ENCODE data around the gene GFI1B.
"Not testable (repeated sequence)": the region's sequence is repeated elsewhere in the genome, so short reads cannot be mapped to it uniquely, and the experiment has no call there.

GFI1B gene

GRCh38 chr9:132994410-132995120, 16.1 kb downstream of the GFI1B start:
- Histone ChIP-seq H3K9ac (ENCODE audit: low read depth, low read length) (no peak overlapping the region), H3K36me3 (ENCODE audit: insufficient read depth, low read length) (no peaks in the 10 kb centered on the region), H3K27me3 (ENCODE audit: control insufficient read depth, insufficient read depth, low read length) (peaks cover 80% of the 10 kb centered on the region), H3K4me1 (ENCODE audit: control insufficient read depth, insufficient read depth, low read length) (no peaks in the 10 kb centered on the region), H3K4me3 (ENCODE audit: low read length) (no peak overlapping the region), H3K9me3 (replicated peaks; ENCODE audit: low read length) (no peaks in the 10 kb centered on the region), H3K4me2 (ENCODE audit: low read length) (no peak overlapping the region)

- Histone ChIP-seq H3K9ac (ENCODE audit: low read depth, low read length) (no peak overlapping the region), H3K9me3 (replicated peaks; ENCODE audit: low read length) (no peaks in the 10 kb centered on the region), H3K4me2 (ENCODE audit: low read length) (no peak overlapping the region), H3K36me3 (ENCODE audit: insufficient read depth, low read length) (no peaks in the 10 kb centered on the region), H3K4me1 (ENCODE audit: control insufficient read depth, insufficient read depth, low read length) (no peaks in the 10 kb centered on the region), H3K4me3 (ENCODE audit: low read length) (no peak overlapping the region), H3K27me3 (ENCODE audit: control insufficient read depth, insufficient read depth, low read length) (peaks cover 81% of the 10 kb centered on the region)
Observed at GRCh38 chr9:132995121-132995420, 16.6 kb downstream of the GFI1B start.

GRCh38 chr9:132995879-132996278, 17.4 kb downstream of the GFI1B start:
- Histone ChIP-seq H3K9ac (ENCODE audit: low read depth, low read length) (no peak overlapping the region), H3K4me3 (ENCODE audit: low read length) (no peak overlapping the region), H3K27me3 (ENCODE audit: control insufficient read depth, insufficient read depth, low read length) (peaks cover 80% of the 10 kb centered on the region), H3K4me1 (ENCODE audit: control insufficient read depth, insufficient read depth, low read length) (no peaks in the 10 kb centered on the region), H3K9me3 (replicated peaks; ENCODE audit: low read length) (no peaks in the 10 kb centered on the region), H3K4me2 (ENCODE audit: low read length) (no peak overlapping the region), H3K36me3 (ENCODE audit: insufficient read depth, low read length) (no peaks in the 10 kb centered on the region)

GRCh38 chr9:132996526-132996925, 18.0 kb downstream of the GFI1B start:
- Histone ChIP-seq H3K9me3 (replicated peaks; ENCODE audit: low read length) (no peaks in the 10 kb centered on the region), H3K4me1 (ENCODE audit: control insufficient read depth, insufficient read depth, low read length) (no peaks in the 10 kb centered on the region), H3K4me2 (ENCODE audit: low read length) (no peak overlapping the region), H3K9ac (ENCODE audit: low read depth, low read length) (no peak overlapping the region), H3K36me3 (ENCODE audit: insufficient read depth, low read length) (no peaks in the 10 kb centered on the region), H3K4me3 (ENCODE audit: low read length) (no peak overlapping the region), H3K27me3 (ENCODE audit: control insufficient read depth, insufficient read depth, low read length) (peaks cover 76% of the 10 kb centered on the region)

- H3K9me3 ChIP-seq (replicated peaks; ENCODE audit: low read length), result no peaks in the 10 kb centered on the region
- H3K36me3 ChIP-seq (ENCODE audit: insufficient read depth, low read length), result no peaks in the 10 kb centered on the region
- no peak overlapping the region for H3K4me2 ChIP-seq (ENCODE audit: low read length)
- no peak overlapping the region for H3K4me3 ChIP-seq (ENCODE audit: low read length)
- no peak overlapping the region for H3K9ac ChIP-seq (ENCODE audit: low read depth, low read length)
- no peaks in the 10 kb centered on the region for H3K4me1 ChIP-seq (ENCODE audit: control insufficient read depth, insufficient read depth, low read length)
- H3K27me3 ChIP-seq (ENCODE audit: control insufficient read depth, insufficient read depth, low read length), result peaks cover 72% of the 10 kb centered on the region
Observed at GRCh38 chr9:132997591-132997990, 19.1 kb downstream of the GFI1B start.

GRCh38 chr9:132998221-132998620, 19.7 kb downstream of the GFI1B start:
- not testable (repeated sequence) for H3K9me3 ChIP-seq (replicated peaks; ENCODE audit: low read length); H3K4me3 ChIP-seq (ENCODE audit: low read length); H3K4me2 ChIP-seq (ENCODE audit: low read length); H3K36me3 ChIP-seq (ENCODE audit: insufficient read depth, low read length); H3K9ac ChIP-seq (ENCODE audit: low read depth, low read length); H3K4me1 ChIP-seq (ENCODE audit: control insufficient read depth, insufficient read depth, low read length)
- H3K27me3 ChIP-seq (ENCODE audit: control insufficient read depth, insufficient read depth, low read length), result peaks cover 74% of the 10 kb centered on the region

GRCh38 chr9:132998831-132999635, 20.5 kb downstream of the GFI1B start:
- H3K27me3 ChIP-seq (ENCODE audit: control insufficient read depth, insufficient read depth, low read length), result peaks cover 74% of the 10 kb centered on the region
- no peaks in the 10 kb centered on the region for H3K9me3 ChIP-seq (replicated peaks; ENCODE audit: low read length)
- H3K9ac ChIP-seq (ENCODE audit: low read depth, low read length), result no peak overlapping the region
- no peak overlapping the region for H3K4me2 ChIP-seq (ENCODE audit: low read length)
- no peak overlapping the region for H3K4me3 ChIP-seq (ENCODE audit: low read length)
- no peaks in the 10 kb centered on the region for H3K4me1 ChIP-seq (ENCODE audit: control insufficient read depth, insufficient read depth, low read length)
- no peaks in the 10 kb centered on the region for H3K36me3 ChIP-seq (ENCODE audit: insufficient read depth, low read length)

- Histone ChIP-seq H3K4me3 (ENCODE audit: low read length) (no peak overlapping the region), H3K27me3 (ENCODE audit: control insufficient read depth, insufficient read depth, low read length) (peaks cover 70% of the 10 kb centered on the region), H3K36me3 (ENCODE audit: insufficient read depth, low read length) (no peaks in the 10 kb centered on the region), H3K9ac (ENCODE audit: low read depth, low read length) (no peak overlapping the region), H3K9me3 (replicated peaks; ENCODE audit: low read length) (no peaks in the 10 kb centered on the region), H3K4me2 (ENCODE audit: low read length) (no peak overlapping the region), H3K4me1 (ENCODE audit: control insufficient read depth, insufficient read depth, low read length) (no peaks in the 10 kb centered on the region)
Observed at GRCh38 chr9:133002147-133003070, 23.9 kb downstream of the GFI1B start.

GRCh38 chr9:133003071-133003461, 24.6 kb downstream of the GFI1B start:
- no peak overlapping the region for H3K9ac ChIP-seq (ENCODE audit: low read depth, low read length)
- no peak overlapping the region for H3K4me3 ChIP-seq (ENCODE audit: low read length)
- H3K36me3 ChIP-seq (ENCODE audit: insufficient read depth, low read length), result no peaks in the 10 kb centered on the region
- no peak overlapping the region for H3K4me2 ChIP-seq (ENCODE audit: low read length)
- no peaks in the 10 kb centered on the region for H3K9me3 ChIP-seq (replicated peaks; ENCODE audit: low read length)
- H3K27me3 ChIP-seq (ENCODE audit: control insufficient read depth, insufficient read depth, low read length), result peaks cover 74% of the 10 kb centered on the region
- H3K4me1 ChIP-seq (ENCODE audit: control insufficient read depth, insufficient read depth, low read length), result no peaks in the 10 kb centered on the region

- Histone ChIP-seq H3K4me1 (ENCODE audit: control insufficient read depth, insufficient read depth, low read length) (no peaks in the 10 kb centered on the region), H3K36me3 (ENCODE audit: insufficient read depth, low read length) (no peaks in the 10 kb centered on the region), H3K9me3 (replicated peaks; ENCODE audit: low read length) (no peaks in the 10 kb centered on the region), H3K27me3 (ENCODE audit: control insufficient read depth, insufficient read depth, low read length) (peaks cover 71% of the 10 kb centered on the region), H3K4me3 (ENCODE audit: low read length) (no peak overlapping the region), H3K9ac (ENCODE audit: low read depth, low read length) (no peak overlapping the region), H3K4me2 (ENCODE audit: low read length) (no peak overlapping the region)
Observed at GRCh38 chr9:133003671-133004090, 25.2 kb downstream of the GFI1B start.

Data from skeletal muscle satellite cell (primary cell).